OCI-LY1 (cell line): Measurements from ENCODE around the gene SH3YL1.

Source experiments
- CTCF ChIP-seq: fragments of 200-600 bp; sonication (generic), shearing (Covaris generic); IDR thresholded peaks from 2 replicates; pipeline ENCODE4 v1.5.1; 2017; ENCODE audit warnings: mild to moderate bottlenecking, antibody characterized with exemption, low read length, moderate library complexity, mixed read lengths
- EZH2 ChIP-seq: fragments of 200-600 bp; sonication (generic), shearing (Covaris generic); IDR thresholded peaks from 2 replicates; pipeline ENCODE4 v1.8.0; 2017; ENCODE audit warnings: borderline replicate concordance, mixed run types, mild to moderate bottlenecking, antibody characterized with exemption, low read length, moderate library complexity, mixed read lengths

- TF ChIP-seq EZH2: no peak
- TF ChIP-seq CTCF: no peak
Observed at GRCh38 chr2:263022-263738, 652 bp downstream of the SH3YL1 start.
